NB4 (cell line): ENCODE measurements around the gene INSIG1.

Experiments
- DNase-seq: peaks from one replicate; pipeline ENCODE4 v3.0.0; 2010; ENCODE audit warnings: low read depth
- H3K4me3 ChIP-seq: one replicate; pipeline ENCODE4 v1.5.1; 2011; ENCODE audit warnings: mild to moderate bottlenecking, low read depth, low read length, moderate library complexity
- MYC ChIP-seq: IDR thresholded peaks from 2 replicates; pipeline ENCODE4 v1.6.1; 2011; ENCODE audit warnings: low read depth, low read length
- POLR2A ChIP-seq: IDR thresholded peaks from 2 replicates; pipeline ENCODE4 v1.6.1; 2011; ENCODE audit warnings: mild to moderate bottlenecking; ENCODE audit not compliant: insufficient read length; ENCODE audit errors: extremely low read depth
- TF ChIP-seq, protein P1 (sequence below): IDR thresholded peaks from one replicate; pipeline ENCODE4 v1.5.1; 2012; ENCODE audit warnings: low read depth, low read length
- TF ChIP-seq, protein P2 (sequence below): IDR thresholded peaks from 2 replicates; pipeline ENCODE4 v1.6.1; 2011; ENCODE audit warnings: low read depth, low read length

Gene INSIG1

DNA sequence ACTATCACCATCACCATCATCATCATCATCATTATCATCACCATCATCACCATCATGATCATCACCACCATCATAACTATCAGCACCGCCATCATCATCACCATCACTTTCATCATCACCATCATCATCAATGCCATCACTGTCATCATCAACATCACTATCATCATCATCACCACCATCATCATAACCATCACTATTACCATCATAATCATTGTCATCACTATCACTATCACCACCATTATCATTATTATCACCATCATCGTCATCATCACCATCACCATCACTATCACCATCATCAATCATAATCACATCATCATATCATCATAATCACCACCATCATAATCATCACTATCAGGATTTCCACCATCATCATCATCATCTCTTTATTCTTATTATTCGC lies 20.6 kb downstream of the INSIG1 start:
- no peak for DNase-seq
- TF ChIP-seq, protein P1, sequence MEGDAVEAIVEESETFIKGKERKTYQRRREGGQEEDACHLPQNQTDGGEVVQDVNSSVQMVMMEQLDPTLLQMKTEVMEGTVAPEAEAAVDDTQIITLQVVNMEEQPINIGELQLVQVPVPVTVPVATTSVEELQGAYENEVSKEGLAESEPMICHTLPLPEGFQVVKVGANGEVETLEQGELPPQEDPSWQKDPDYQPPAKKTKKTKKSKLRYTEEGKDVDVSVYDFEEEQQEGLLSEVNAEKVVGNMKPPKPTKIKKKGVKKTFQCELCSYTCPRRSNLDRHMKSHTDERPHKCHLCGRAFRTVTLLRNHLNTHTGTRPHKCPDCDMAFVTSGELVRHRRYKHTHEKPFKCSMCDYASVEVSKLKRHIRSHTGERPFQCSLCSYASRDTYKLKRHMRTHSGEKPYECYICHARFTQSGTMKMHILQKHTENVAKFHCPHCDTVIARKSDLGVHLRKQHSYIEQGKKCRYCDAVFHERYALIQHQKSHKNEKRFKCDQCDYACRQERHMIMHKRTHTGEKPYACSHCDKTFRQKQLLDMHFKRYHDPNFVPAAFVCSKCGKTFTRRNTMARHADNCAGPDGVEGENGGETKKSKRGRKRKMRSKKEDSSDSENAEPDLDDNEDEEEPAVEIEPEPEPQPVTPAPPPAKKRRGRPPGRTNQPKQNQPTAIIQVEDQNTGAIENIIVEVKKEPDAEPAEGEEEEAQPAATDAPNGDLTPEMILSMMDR: no peak
- TF ChIP-seq, protein P2, sequence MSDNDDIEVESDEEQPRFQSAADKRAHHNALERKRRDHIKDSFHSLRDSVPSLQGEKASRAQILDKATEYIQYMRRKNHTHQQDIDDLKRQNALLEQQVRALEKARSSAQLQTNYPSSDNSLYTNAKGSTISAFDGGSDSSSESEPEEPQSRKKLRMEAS: no peak
- TF ChIP-seq POLR2A (no peak), MYC (no peak)
- H3K4me3 ChIP-seq: no peak overlapping the region

GRCh38 chr7:155322530-155322929 lies 24.9 kb downstream of the INSIG1 start:
- TF ChIP-seq, protein P1: no peak
- TF ChIP-seq MYC (no peak), POLR2A (no peak)
- TF ChIP-seq, protein P2: no peak
- H3K4me3 ChIP-seq: no peak overlapping the region
- DNase-seq: no peak

- H3K4me3 ChIP-seq: no peak overlapping the region
- TF ChIP-seq, protein P1: no peak
- TF ChIP-seq, protein P2: no peak
- no peak for TF ChIP-seq MYC
- TF ChIP-seq POLR2A: no peak
- DNase-seq: peak; percentile 36
Observed at GRCh38 chr7:155323001-155323638, 25.4 kb downstream of the INSIG1 start.

DNA sequence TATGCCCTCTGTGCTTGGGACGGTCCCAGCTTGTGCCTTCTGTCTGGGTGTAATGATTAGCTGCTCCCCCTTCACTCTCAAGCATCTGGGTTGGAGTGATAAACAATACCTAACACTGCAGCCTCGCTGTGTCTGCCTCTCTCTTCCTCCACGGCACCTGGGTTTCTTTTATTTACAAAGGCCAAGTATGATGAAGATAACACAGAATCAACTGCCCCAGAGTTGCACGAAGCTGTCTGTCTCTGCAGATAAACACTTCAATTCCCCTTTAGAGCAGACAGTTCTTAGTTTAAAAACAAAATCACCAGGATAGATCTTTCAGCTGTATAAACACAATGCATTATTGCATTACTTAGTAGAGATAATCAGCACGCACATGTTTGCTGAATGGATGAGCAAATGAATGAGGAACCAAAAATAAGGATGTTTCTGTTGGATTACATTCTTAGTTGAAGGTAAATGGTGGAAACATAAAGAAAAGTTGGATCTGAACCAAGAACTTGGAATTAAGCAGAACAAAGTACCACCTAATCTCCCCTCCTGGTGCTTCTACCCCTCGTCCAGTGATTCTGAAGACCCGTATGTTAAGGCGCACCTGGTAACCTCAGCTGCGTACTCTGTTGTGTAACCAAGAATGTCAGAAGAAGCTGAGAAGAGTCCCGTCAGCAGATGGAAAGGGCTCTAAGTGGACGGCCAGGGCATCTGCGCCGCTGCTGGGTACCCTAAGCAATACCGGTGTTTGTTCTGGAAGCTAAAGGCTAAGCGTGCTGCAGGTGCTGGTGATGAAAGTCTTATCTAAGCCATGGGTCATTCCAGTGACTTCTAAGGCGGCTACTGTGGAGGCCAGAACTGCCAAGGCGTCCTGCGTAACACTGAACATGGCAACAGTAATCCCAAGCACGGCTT lies 26.6 kb downstream of the INSIG1 start:
- TF ChIP-seq POLR2A (no peak), MYC (no peak)
- TF ChIP-seq, protein P1: no peak
- TF ChIP-seq, protein P2: no peak
- H3K4me3 ChIP-seq: no peak overlapping the region
- DNase-seq: no peak

DNA sequence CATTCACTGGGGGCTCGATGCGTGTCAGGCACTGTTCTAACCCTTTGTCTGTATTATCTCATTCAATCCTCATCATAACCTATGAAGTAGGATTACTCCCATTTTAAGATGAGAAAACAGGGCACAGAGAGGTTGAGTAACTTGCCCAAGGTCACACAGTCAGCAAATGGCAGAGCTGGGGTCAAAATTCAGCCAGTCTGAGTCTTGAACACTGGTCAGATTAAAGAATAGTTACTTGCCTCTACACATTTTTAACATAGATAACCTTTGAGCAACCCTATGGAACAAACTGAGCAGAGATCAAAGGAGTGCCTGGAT lies 27.2 kb downstream of the INSIG1 start:
- TF ChIP-seq POLR2A: no peak
- H3K4me3 ChIP-seq: no peak overlapping the region
- DNase-seq: no peak

DNA sequence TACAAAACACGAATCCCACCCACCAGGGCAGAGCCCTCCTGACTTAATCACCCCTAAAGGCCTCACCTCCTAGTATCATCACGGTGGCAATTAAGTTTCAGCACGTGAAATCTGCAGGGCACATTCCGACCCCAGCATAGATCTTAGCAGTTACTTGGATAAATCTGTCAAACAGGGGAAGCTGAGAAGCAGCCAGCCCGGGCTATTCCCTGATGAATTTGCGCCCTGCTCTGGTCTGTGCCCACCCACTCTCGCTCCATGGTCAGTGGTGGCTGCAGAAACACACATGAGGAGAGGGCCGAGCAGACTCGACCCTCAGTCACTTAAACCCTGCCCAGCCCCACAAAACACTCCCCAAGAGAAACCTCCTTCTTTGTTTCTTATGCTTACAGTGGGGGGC lies 28.7 kb downstream of the INSIG1 start:
- no peak overlapping the region for H3K4me3 ChIP-seq
- TF ChIP-seq, protein P1: no peak
- TF ChIP-seq, protein P2: no peak
- TF ChIP-seq MYC (no peak), POLR2A (no peak)
- DNase-seq: no peak
